Effector CD8-positive, alpha-beta T cell (primary cell): ENCODE measurements around the gene PTTG2.

ENCODE experiments used
- DNase-seq: peaks from one replicate; lab custom pipeline; 2025; lab: John Stamatoyannopoulos, UW

Gene PTTG2

DNA sequence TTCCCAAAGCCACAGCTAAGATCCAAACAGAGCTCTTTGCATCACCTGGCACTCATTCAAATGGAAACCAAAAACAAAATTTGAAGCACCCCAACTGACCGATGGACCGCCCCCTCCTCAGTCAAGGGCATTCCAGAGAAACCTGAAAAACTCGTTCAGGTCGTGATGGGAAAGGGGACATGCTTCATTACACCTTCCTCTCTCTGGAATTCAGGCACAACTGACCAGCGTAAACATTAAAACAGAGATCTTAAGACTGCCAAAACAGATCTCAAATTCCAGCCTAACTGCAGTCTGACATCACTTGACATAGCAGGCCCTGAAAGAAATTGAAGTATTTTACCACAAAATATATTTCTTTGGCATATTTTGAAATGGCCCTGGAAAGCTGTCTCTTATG lies 28.5 kb downstream of the PTTG2 start:
- no peak for DNase-seq

DNA sequence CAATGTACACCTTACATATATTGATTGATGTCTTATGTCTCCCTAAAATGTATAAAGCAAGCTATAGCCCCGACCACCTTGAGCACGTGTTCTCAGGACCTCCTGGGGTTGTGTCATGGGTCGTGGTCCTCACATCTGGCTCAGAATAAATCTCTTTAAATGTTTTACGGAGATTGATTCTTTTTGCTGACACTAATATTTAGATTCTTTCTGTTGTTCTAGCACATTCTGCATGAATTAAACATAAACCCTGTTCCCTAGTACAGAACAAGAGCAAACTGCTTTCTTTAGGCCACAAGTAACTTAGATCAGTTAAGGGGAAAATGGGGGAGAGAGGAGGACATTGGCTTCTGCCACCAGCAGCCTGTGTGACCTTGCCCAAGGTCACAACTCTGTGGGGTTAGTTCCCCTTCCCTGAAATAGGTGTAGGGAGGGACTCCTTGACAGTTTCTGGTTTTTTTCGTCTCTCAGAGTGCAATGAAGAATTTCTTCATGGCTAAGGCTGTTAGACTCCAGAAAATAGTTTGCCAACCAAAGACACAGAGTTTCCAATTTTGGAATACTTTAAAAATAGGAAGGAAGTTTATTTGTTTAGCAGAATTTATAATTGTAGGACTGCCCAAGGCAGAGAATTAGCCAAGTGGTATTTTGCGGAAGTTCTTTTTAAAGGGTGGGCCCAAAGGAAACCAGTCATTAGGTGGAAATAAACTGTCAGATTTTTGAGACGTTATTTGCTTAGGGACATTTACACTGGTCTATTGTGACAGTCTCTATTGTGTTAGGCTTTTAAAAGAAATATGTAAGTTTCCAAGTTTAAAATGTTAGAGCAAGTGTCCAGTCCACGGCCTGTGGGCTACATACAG lies 29.4 kb downstream of the PTTG2 start:
- DNase-seq = no peak

DNA sequence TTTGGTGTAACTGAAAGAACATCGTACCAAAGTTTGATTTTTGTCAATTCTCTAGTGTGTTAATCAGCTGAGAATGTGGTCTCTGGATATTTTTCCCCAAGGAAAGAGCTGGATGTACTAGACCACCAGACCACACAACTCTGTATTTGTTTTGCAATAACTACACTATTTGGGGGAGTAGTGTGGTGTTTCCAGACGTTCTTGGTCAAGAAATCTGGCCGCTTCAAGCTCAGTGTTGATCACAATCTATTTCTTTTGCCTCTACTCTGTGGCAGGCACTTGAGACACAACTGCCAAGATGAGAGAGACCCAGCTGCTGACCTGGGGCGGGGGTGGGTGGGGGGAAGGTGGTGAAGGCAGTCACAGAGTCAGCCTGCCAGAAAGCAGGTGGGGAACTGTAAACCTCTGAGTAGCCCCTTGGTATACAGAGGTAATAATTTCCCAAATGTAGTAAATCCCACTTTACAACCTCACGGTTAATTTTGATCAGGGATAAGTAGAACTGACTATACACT lies 30.6 kb downstream of the PTTG2 start:
- DNase-seq = no peak

DNA sequence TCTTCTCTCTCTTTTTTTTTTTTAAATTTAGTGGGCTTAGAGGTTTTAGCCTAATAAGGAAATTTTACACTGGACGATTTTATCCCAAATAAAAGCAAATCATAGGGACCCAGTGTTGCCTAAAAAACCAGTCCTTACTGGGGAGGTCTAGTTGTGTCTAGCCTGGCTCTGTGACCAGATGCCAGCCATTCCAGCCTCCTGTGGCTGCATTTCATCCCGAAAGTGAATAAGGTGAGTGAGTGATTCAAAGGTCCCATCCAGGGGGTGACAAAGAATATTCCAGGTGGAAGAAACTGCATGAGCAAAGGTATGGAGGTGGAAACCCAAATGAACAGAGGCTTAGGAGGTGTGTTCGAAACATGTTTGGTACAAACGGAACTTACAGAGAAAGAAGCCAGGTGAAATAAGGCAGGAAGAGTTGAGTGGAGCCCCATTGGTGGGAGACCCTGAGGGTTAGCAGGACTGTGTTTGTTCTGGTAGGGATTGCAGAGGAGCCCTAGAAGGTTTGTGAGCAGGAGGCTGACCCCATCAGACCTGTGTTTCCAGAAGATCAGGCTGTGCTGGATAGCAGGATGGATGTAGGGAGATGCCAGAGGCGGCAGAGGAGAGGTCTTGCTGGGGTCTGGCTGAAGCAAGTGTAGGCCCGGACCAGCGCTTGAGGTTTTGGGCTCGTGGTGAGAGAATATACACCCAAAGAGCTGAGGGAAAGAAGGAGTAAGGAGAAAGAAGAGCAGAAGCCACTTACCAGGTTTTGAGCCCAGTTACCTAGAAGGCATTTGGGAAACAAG lies 31.6 kb downstream of the PTTG2 start:
- no peak for DNase-seq

DNA sequence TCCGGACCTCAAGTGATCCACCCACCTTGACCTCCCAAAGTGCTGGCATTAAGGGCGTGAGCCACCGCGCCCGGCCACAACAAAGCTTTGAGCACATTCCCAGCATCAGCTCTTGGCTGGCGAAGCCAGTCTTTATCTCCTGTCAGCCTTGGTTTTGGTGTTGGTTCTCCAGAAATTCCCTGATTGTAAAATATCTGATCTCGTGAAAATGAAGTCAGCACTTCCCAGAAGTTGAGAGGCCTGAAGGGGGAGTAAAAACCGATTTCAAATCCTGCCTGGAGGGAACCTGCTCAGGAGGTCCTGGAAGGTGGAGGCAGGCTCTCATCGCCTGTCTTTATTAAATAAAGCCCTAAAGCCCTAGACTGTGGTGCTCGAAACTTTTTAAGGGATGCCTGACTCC lies 33.6 kb downstream of the PTTG2 start:
- no peak for DNase-seq

DNA sequence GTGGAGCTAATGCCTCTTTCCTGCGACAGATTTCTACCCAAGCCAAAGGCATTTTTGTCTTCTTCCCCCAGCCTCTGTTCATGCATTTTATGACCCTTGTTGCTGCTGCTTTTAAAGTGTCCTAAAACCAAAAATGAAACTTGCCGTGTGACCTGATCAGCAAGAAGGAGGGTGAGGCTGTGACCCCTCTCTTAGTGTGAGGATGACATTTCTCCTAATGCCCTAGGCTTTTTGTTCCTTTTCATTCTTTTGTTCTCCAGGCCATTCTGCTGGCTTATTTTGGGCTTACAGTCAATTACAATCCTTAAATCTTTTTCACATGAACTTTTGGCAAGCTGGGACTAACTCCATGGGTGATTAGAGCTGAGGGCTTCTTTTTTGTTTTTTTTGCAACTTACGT lies 34.4 kb downstream of the PTTG2 start:
- no peak for DNase-seq

DNA sequence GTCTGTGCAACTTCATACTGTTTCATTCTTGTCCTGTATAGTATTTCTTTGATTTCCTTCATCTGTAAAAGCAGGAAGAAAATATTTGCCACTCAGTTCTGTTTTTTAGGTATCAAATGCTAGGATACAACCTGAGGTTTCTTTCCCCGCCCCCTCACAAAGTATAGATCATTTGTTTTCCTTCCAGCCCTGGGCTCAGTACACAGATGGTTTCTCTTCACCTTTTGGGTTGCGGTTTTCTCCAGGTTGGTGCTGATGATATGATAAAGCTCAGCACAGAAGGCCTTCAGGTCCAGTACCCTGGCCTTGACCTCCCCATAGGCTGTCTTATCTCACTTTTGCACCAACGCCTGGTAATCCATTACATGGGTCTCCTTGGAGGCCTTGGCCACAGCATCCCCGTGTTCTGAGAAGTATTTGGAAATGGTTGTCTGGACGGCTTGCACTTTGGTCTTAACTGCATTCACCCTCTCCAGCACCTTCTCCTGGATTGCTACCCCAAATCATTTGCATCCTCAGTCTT lies 35.2 kb downstream of the PTTG2 start:
- no peak for DNase-seq

DNA sequence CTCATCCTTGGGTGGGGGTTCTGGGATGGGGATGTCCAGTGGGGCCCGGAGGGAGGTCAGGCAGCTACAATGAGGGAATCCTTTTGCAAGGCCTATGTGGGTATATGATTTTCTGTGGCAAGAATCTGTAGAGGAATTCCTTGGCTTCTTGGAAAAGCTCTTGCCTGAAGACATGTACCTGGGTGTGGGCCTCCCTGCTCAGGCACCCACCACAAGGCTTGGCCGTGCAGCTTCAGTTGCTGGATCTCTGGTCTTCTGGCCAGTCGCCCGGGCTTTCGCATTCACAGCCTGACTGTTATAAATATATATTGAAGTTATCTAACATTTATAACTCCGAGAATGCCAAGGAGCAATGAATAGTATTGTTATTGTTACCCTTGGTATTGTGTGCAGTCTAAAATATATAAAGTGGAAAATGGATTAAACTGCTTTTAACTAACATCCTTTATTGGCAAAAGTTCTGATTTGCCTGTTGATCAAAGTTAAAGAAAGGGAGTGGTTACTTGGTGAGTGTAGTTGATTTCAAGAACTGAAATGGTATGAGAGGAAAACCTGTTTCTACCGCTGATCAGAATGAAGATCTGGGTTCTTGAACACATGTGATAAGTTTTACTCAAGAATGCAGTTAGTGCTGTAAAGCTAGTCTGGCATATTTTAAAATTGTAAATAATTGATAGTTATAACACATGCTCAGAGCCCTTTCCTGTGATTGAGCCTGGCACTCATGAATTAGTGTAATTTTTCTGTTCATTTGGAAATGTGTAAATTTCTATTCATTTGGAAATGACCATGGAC lies 36.0 kb downstream of the PTTG2 start:
- no peak for DNase-seq

DNA sequence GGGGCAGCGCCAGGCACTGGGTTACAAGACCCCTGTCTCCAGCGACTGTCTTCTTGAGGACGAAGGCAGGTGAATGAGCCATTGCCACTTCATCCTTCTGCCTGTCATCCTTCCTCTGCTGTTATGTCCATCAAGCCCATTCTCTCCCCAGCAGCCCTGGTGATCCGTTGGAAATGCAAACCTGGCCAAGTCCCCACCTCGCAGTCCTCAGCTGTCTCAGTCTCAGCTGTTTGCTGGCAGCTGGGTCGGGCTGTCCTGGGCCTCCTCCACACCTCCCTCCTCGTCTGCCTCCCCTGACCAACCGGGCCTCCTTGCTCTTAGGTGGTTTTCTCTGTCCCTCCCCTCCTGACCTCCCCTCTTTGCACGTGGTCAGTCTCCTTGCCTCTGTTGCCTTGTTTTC lies 38.0 kb downstream of the PTTG2 start:
- no peak for DNase-seq

DNA sequence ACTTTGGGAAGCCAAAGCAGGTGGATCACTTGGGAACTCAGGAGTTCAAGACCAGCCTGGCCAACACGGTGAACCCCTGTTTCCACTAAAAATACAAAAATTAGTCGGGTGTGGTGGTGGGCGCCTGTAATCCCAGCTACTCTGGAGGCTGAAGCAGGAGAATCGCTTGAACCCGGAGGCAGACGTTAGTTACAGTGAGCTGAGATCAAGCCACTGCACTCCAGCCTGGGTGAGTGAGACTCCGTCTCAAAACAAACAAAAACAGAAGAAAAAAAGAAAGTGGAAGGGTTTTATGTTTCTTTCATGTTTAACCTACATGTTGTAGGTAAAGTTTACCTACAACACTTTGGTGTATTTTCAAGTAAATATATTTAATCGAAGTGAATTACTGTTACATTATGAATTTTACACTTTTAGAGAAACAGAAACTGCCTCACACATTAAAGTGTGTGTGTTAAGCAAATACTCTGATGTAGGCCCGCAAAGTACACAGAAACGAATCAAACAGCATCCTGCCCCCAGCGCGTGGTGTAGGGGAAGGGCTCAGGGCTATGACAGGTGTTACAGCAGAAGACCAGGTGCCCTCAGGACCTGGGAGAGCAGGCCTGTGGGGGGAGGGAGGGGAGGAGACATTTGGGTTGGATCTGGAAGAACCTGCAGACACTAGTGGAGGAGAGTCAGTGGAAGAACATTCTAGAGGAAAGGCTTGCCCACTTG lies 39.0 kb downstream of the PTTG2 start:
- DNase-seq = no peak

DNA sequence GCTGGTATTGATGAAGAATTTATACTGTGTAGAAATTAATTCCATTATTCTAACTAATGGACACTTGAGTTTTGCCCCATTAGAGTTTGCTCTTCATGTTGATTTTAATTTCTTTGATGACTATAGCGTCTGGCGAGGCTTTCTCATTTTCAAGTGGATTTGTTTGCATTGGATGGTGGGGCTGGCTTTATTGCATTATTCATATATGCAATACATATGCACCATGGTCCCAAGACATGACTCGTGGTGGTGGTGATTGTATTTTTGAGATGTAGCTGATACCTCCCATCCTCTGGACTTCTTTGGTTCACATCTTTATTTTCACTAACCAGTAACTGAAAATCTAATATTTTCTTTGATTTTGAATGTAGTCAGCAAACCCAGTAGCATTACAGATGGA lies 39.8 kb downstream of the PTTG2 start:
- no peak for DNase-seq

DNA sequence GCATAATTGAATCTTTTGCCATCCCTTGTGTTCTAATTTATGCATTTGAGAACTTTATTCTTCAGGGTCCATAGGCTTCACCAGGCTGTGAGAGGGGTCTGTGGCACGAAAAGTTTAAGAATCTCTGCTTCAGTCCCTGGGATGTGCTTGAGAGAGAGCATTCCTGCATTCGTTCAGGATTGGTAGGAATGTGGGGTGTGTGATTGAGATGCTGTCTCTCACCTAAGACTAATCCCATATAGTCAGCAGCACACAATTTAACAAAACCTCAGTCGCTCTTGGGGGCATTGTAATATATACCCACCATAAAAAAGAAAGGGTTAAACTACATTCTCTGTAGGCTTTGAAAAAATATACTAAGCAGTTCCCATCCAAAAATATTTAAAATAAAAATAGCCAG lies 41.7 kb downstream of the PTTG2 start:
- DNase-seq = no peak

DNA sequence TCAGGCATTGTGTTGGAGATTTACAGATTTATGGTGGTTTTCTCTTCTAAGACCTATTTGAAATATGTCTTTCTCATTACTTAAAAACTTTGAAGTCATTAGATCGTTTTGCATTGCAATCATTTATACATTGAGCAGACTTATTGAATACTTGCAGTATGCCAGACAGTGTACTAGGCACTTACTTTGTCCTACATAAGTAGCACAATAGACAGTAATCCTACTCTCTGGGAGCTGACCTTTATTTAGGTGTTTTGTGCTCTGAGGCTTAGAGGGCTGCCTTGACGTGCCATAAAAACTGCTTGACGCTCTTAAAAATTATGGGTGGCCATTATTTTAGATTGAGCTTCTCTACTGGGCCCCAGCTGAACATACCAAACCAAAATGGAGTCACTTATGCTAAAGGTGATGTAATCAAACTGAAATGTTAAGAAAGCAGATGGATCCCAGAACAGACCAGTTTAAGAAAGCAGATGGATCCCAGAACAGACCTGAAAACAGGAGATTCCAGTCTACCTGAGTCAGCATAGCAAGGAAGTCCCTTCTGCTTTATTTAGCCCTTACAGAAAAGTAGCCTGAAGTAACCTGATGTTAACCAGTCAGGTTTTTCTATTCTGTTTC lies 42.4 kb downstream of the PTTG2 start:
- no peak for DNase-seq

DNA sequence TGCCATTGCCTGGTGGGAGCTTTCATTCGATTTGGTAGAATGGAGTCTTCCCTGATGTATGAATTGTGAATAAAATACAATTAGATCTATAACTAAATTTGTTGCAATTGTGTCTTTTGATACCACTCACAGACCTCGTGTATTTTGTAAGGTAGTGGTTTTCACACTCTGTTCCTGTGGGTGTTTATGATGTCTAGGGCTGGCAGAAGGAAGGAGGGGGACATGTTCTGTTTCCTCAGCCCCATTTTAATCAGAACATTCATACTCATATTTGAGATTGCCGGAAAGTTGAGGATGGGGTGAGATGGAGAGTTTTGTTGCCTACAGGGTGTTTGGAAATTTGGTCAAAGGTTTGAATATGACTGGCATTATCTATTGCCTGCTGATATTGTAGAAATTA lies 42.9 kb downstream of the PTTG2 start:
- no peak for DNase-seq

DNA sequence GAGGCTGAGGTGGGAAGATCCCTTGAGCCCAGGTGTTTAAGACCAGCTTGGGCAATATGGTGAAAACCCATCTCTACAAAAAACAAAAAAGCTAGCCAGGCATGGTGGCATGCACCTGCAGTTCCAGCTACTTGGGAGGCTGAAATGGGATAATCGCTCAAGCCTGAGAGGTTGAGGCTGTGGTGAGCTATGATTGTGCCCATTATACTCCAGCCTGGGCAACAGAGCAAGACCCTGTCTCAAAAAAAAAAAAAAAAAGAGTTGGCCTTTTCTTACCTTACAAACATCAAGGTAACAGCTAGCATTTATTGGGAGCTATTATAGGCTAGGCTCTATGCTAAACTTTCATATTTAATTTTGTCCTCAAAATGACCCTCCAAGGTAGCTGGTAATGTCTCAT lies 43.4 kb downstream of the PTTG2 start:
- no peak for DNase-seq

DNA sequence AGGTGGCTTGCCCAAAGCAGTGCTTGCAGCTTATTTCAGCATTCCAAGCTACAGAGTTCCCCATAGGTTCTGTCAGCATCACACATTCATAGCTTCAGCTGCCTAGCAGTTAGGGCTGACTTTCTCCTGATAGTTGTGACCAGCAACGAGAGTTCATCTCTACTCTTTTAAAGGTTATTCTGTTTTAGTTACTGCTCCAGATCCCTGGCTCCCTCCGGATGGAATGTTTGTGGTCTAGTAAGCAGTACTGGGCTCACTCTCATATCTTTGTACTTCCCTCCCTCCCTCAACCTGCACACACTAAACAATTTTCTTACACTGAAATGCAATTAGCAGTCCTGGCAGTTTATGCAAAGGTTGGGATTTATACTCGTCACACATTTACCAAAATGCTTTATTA lies 43.9 kb downstream of the PTTG2 start:
- no peak for DNase-seq

DNA sequence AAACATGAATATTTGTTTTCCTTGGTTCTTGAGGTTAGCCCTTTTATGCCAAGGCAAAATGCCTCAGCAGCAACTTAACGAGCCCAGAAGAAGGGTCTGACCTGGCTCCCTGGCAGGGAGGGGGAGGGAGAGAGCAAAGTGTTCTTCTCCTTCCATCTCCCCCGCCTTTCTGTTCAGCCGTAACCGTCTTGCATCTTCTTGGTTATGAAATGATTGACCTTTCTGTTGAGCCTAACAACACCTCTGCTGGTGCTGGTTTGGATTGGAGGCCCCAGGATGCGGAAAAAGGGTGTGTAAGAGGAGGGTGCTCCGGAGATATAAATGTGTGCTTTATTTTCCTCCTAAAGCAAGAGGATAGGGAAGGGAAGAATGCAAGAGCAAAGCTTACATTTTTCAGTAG lies 44.7 kb downstream of the PTTG2 start:
- DNase-seq = no peak

DNA sequence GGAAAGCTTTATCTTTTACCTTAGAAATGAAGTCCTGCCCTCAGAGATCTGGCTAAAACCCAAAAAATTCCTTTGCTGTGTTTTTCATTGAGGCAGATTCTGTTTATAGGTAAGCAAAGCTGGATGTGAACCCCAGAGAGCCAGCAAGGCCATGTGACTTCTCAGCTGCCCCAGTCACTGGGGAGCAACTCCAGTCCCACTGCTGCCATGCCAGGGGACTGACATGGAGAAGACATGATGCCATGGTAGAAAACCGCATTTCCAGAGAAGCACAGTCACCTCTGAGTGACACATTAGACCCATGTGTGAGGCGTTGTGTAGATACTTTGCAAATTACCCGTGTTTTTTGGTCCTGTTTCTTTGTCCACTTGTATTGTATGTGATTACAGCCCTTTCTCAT lies 45.4 kb downstream of the PTTG2 start:
- DNase-seq = no peak

DNA sequence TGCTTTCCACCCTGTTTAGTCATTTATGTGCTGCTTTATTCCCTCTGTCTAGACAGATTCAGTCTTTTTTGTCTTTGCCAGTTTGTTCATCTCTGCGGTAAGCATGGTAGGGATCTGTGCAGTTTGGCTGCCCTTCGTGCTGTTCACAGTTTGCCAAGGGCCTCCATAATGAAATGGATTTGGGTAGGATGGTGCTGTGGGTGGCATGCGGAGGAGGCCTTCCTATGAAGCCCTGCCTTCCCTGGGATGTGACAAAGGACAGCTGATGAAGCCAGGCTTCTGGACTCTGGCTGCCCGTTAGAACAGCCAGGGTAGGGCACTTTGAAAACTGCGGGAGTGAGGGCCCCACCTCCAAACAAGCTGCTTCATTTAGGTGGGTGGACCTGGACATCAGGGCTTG lies 47.4 kb downstream of the PTTG2 start:
- DNase-seq = no peak

DNA sequence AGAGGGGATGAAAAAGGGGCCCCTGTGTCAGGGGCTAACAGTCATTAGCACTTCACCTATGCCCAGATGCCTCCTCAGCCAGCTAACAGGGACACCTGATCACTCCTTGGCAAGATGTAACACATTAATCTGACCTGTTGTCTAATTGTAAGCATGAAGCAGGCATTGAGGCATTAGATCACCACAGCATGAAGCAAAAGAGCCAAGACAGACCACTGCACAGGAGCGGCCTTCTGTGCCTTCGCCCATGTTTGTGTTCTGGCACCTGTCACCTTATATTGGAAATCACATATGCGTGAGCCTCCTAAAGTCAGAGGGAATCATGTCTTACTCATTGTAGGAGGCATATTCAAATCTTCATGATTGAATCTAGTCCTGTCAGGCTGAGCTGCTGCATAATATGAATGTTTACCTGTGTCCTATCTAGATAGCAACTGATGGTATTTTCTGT lies 48.4 kb downstream of the PTTG2 start:
- no peak for DNase-seq

DNA sequence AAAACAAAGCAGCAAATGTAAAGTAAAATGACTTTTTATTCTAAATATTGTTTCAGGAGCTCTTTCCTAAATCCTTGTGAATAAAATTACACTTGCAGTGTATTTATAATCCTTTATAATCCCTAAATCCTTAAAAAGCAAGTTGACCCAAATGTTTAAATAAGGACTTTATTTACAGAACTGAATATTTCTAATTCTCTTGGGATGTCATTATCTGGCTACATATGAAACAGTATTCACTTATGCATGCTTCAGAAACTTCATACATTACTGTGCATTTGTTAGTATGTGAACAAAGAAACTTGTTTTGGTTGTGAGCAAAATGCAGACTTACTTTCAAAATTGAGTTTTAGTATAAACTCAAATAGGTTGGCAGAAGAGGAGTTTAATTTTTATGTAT lies 49.2 kb downstream of the PTTG2 start:
- DNase-seq = no peak
